A549 (cell line): ENCODE measurements around the gene GRIK4.

Experiments
- BHLHE40 ChIP-seq: IDR thresholded peaks from 2 replicates; pipeline ENCODE4 v1.6.1; 2012; ENCODE audit warnings: low read depth, low read length, inconsistent platforms
- CBX2 ChIP-seq: fragments of 200-600 bp; sonication (generic); IDR thresholded peaks from 2 replicates; pipeline ENCODE4 v1.6.1; 2016; ENCODE audit warnings: low read depth, mild to moderate bottlenecking, borderline replicate concordance
- CTCF ChIP-seq: fragments of >200 bp; sonication (Bioruptor Twin); formaldehyde crosslinking; IDR thresholded peaks from 3 replicates; pipeline ENCODE4 v1.5.1; 2016
- MAFK ChIP-seq: fragments of 450-650 bp; IDR thresholded peaks from 2 replicates; pipeline ENCODE4 v1.6.1; 2014; ENCODE audit not compliant: partially characterized antibody
- NFE2L2 ChIP-seq: fragments of 150-350 bp; conservative IDR thresholded peaks from 2 replicates; pipeline ENCODE4 v1.6.1; 2014; ENCODE audit warnings: low read length
- NPAS2 ChIP-seq: fragments of 250-450 bp; sonication (Bioruptor Pico); IDR thresholded peaks from 2 replicates; pipeline ENCODE4 v1.8.0; 2022; ENCODE audit warnings: mild to moderate bottlenecking, moderate library complexity, borderline replicate concordance
- NR3C1 ChIP-seq: fragments of >200 bp; sonication (Bioruptor Twin); formaldehyde crosslinking; IDR thresholded peaks from 3 replicates; pipeline ENCODE4 v1.6.1; 2017
- POLR2A ChIP-seq: IDR thresholded peaks from 2 replicates; pipeline ENCODE4 v1.6.1; 2012; ENCODE audit warnings: mild to moderate bottlenecking, low read length
- REST ChIP-seq: fragments of 200-600 bp; sonication (generic); IDR thresholded peaks from 2 replicates; pipeline ENCODE4 v1.6.1; 2016; ENCODE audit warnings: antibody characterized with exemption, mild to moderate bottlenecking, moderate library complexity
- RFX5 ChIP-seq: fragments of 450-650 bp; IDR thresholded peaks from 2 replicates; pipeline ENCODE4 v1.7.1; 2014; ENCODE audit warnings: antibody characterized with exemption, mild to moderate bottlenecking, moderate library complexity

- TF ChIP-seq NPAS2 (no peak), CTCF (no peak), POLR2A (no peak), CBX2 (no peak), NR3C1 (no peak), BHLHE40 (no peak), REST (no peak), NFE2L2 (no peak), MAFK (no peak), RFX5 (no peak)
Measured at GRCh38 chr11:120667281-120667680, 155.7 kb downstream of the GRIK4 start.
